ENCODE data around the gene CDC42BPA.
A peak's percentile ranks its signal among the peaks of the same experiment; 100 is the strongest.

Gene CDC42BPA

GRCh38 chr1:227315629-227316346 is 2.5 kb downstream of the CDC42BPA start:
- no peaks in the 10 kb centered on the region for H3K27me3 ChIP-seq (ENCODE audit: insufficient read depth, low read length)
- peaks cover 14% of the 10 kb centered on the region for H3K79me1 ChIP-seq (ENCODE audit: low read length)
- H3K4me2 ChIP-seq (ENCODE audit: low read length) = peak overlapping the region; percentile 48
- H3K18ac ChIP-seq (ENCODE audit: low read length) = no peak overlapping the region
- no peak overlapping the region for H3K27ac ChIP-seq (ENCODE audit: low read depth, low read length)
- no peak overlapping the region for H3K23ac ChIP-seq (ENCODE audit: low read length)
- H3K4ac ChIP-seq (ENCODE audit: low read depth, low read length) = peak overlapping the region; percentile 40
- peaks cover 11% of the 10 kb centered on the region for H3K79me2 ChIP-seq (ENCODE audit: control insufficient read depth, insufficient read depth, low read length, poor library complexity)
- H4K91ac ChIP-seq (ENCODE audit: low read depth, low read length) = no peak overlapping the region
- no peak overlapping the region for H3K4me3 ChIP-seq (ENCODE audit: low read depth, low read length)
- H4K8ac ChIP-seq (ENCODE audit: low read depth, low read length) = no peak overlapping the region
- peaks cover 0 to 3% of the 10 kb centered on the region in 2 experiments for H3K4me1 ChIP-seq (ENCODE audit: control insufficient read depth in 1 of 2, insufficient read depth in 2 of 2, low read length in 2 of 2)
- WGBS (ENCODE audit: extremely low coverage, insufficient coverage, insufficient read length) = no CpG with 5 or more reads among the region's 7 CpGs
- no peak overlapping the region for H2AFZ ChIP-seq (ENCODE audit: insufficient read depth, low read length, poor library complexity)
- no peak overlapping the region for H2AK5ac ChIP-seq (ENCODE audit: low read length)
- H2BK12ac ChIP-seq (ENCODE audit: low read length) = no peak overlapping the region
- no peak overlapping the region for H3K14ac ChIP-seq (ENCODE audit: low read length)
- no peak overlapping the region for H2BK120ac ChIP-seq (ENCODE audit: insufficient read depth, low read length, poor library complexity)
- no peaks in the 10 kb centered on the region for H3K9me3 ChIP-seq (ENCODE audit: insufficient read depth, low read depth, low read length)
- peak; percentile 6 to 46 for DNase-seq
- H3K9ac ChIP-seq (ENCODE audit: low read length) = no peak overlapping the region
- H2BK5ac ChIP-seq (ENCODE audit: low read depth, low read length, poor library complexity) = no peak overlapping the region
- no peak overlapping the region for H4K12ac ChIP-seq (ENCODE audit: low read depth, low read length)
- no peaks in the 10 kb centered on the region for H3K36me3 ChIP-seq (ENCODE audit: control insufficient read depth in 1 of 2, insufficient read depth in 2 of 2, low read length in 2 of 2)

GRCh38 chr1:227314014-227314848 is 4.1 kb downstream of the CDC42BPA start:
- Histone ChIP-seq H3K4me1 (ENCODE audit: control insufficient read depth in 1 of 2, insufficient read depth in 2 of 2, low read length in 2 of 2) (peaks cover 0 to 3% of the 10 kb centered on the region in 2 experiments), H3K4ac (ENCODE audit: low read depth, low read length) (no peak overlapping the region), H3K9me3 (ENCODE audit: insufficient read depth, low read depth, low read length) (no peaks in the 10 kb centered on the region), H4K91ac (ENCODE audit: low read depth, low read length) (no peak overlapping the region), H4K12ac (ENCODE audit: low read depth, low read length) (no peak overlapping the region), H3K27me3 (ENCODE audit: insufficient read depth, low read length) (no peaks in the 10 kb centered on the region), H3K4me2 (ENCODE audit: low read length) (no peak overlapping the region), H2BK5ac (ENCODE audit: low read depth, low read length, poor library complexity) (no peak overlapping the region), H3K4me3 (ENCODE audit: low read depth, low read length) (no peak overlapping the region), H3K36me3 (ENCODE audit: control insufficient read depth in 1 of 2, insufficient read depth in 2 of 2, low read length in 2 of 2) (no peaks in the 10 kb centered on the region), H4K8ac (ENCODE audit: low read depth, low read length) (no peak overlapping the region), H2BK120ac (ENCODE audit: insufficient read depth, low read length, poor library complexity) (no peak overlapping the region), H3K9ac (ENCODE audit: low read length) (no peak overlapping the region), H2BK12ac (ENCODE audit: low read length) (no peak overlapping the region), H2AK5ac (ENCODE audit: low read length) (no peak overlapping the region), H2AFZ (ENCODE audit: insufficient read depth, low read length, poor library complexity) (no peak overlapping the region), H3K79me2 (ENCODE audit: control insufficient read depth, insufficient read depth, low read length, poor library complexity) (peaks cover 11% of the 10 kb centered on the region), H3K14ac (ENCODE audit: low read length) (no peak overlapping the region), H3K18ac (ENCODE audit: low read length) (no peak overlapping the region), H3K23ac (ENCODE audit: low read length) (no peak overlapping the region), H3K27ac (ENCODE audit: low read depth, low read length) (no peak overlapping the region), H3K79me1 (ENCODE audit: low read length) (peaks cover 14% of the 10 kb centered on the region)
- no CpG with 5 or more reads among the region's 6 CpGs for WGBS (ENCODE audit: extremely low coverage, insufficient coverage, insufficient read length)
- DNase-seq = no peak

GRCh38 chr1:227312361-227313025 is 5.8 kb downstream of the CDC42BPA start:
- Histone ChIP-seq H3K79me1 (ENCODE audit: low read length) (peaks cover under 1% of the 10 kb centered on the region), H2BK5ac (ENCODE audit: low read depth, low read length, poor library complexity) (no peak overlapping the region), H3K27ac (ENCODE audit: low read depth, low read length) (no peak overlapping the region), H4K12ac (ENCODE audit: low read depth, low read length) (no peak overlapping the region), H3K79me2 (ENCODE audit: control insufficient read depth, insufficient read depth, low read length, poor library complexity) (peaks cover 2% of the 10 kb centered on the region), H2AK5ac (ENCODE audit: low read length) (no peak overlapping the region), H3K4me1 (ENCODE audit: control insufficient read depth in 1 of 2, insufficient read depth in 2 of 2, low read length in 2 of 2) (peaks cover 0 to 3% of the 10 kb centered on the region in 2 experiments), H3K36me3 (ENCODE audit: control insufficient read depth in 1 of 2, insufficient read depth in 2 of 2, low read length in 2 of 2) (no peaks in the 10 kb centered on the region), H4K8ac (ENCODE audit: low read depth, low read length) (no peak overlapping the region), H3K18ac (ENCODE audit: low read length) (peak overlapping the region; percentile 71), H4K91ac (ENCODE audit: low read depth, low read length) (no peak overlapping the region), H3K14ac (ENCODE audit: low read length) (no peak overlapping the region), H2BK120ac (ENCODE audit: insufficient read depth, low read length, poor library complexity) (no peak overlapping the region), H2BK12ac (ENCODE audit: low read length) (peak overlapping the region; percentile 44), H2AFZ (ENCODE audit: insufficient read depth, low read length, poor library complexity) (no peak overlapping the region), H3K4me2 (ENCODE audit: low read length) (no peak overlapping the region), H3K9me3 (ENCODE audit: insufficient read depth, low read depth, low read length) (no peaks in the 10 kb centered on the region), H3K4me3 (ENCODE audit: low read depth, low read length) (no peak overlapping the region), H3K23ac (ENCODE audit: low read length) (no peak overlapping the region), H3K27me3 (ENCODE audit: insufficient read depth, low read length) (no peaks in the 10 kb centered on the region), H3K4ac (ENCODE audit: low read depth, low read length) (peak overlapping the region; percentile 40), H3K9ac (ENCODE audit: low read length) (no peak overlapping the region)
- WGBS (ENCODE audit: extremely low coverage, insufficient coverage, insufficient read length) = no CpG with 5 or more reads among the region's 6 CpGs
- no peak for DNase-seq

- no CpG with 5 or more reads among the region's 4 CpGs for WGBS (ENCODE audit: extremely low coverage, insufficient coverage, insufficient read length)
- H3K4me3 ChIP-seq (ENCODE audit: low read depth, low read length) = no peak overlapping the region
- no peak overlapping the region for H4K12ac ChIP-seq (ENCODE audit: low read depth, low read length)
- H2BK120ac ChIP-seq (ENCODE audit: insufficient read depth, low read length, poor library complexity) = no peak overlapping the region
- H3K23ac ChIP-seq (ENCODE audit: low read length) = no peak overlapping the region
- H4K8ac ChIP-seq (ENCODE audit: low read depth, low read length) = no peak overlapping the region
- no peak overlapping the region for H3K27ac ChIP-seq (ENCODE audit: low read depth, low read length)
- no peak overlapping the region for H3K18ac ChIP-seq (ENCODE audit: low read length)
- no peak overlapping the region for H3K14ac ChIP-seq (ENCODE audit: low read length)
- H3K27me3 ChIP-seq (ENCODE audit: insufficient read depth, low read length) = no peaks in the 10 kb centered on the region
- no peaks in the 10 kb centered on the region for H3K36me3 ChIP-seq (ENCODE audit: control insufficient read depth in 1 of 2, insufficient read depth in 2 of 2, low read length in 2 of 2)
- peaks cover 2% of the 10 kb centered on the region for H3K79me2 ChIP-seq (ENCODE audit: control insufficient read depth, insufficient read depth, low read length, poor library complexity)
- no peak overlapping the region for H3K9ac ChIP-seq (ENCODE audit: low read length)
- no peak overlapping the region for H2AFZ ChIP-seq (ENCODE audit: insufficient read depth, low read length, poor library complexity)
- no peak for DNase-seq
- no peak overlapping the region for H2BK12ac ChIP-seq (ENCODE audit: low read length)
- H4K91ac ChIP-seq (ENCODE audit: low read depth, low read length) = no peak overlapping the region
- no peak overlapping the region for H3K4ac ChIP-seq (ENCODE audit: low read depth, low read length)
- no peaks in the 10 kb centered on the region for H3K9me3 ChIP-seq (ENCODE audit: insufficient read depth, low read depth, low read length)
- H3K79me1 ChIP-seq (ENCODE audit: low read length) = no peaks in the 10 kb centered on the region
- no peak overlapping the region for H2BK5ac ChIP-seq (ENCODE audit: low read depth, low read length, poor library complexity)
- H3K4me2 ChIP-seq (ENCODE audit: low read length) = no peak overlapping the region
- peaks cover 0 to 3% of the 10 kb centered on the region in 2 experiments for H3K4me1 ChIP-seq (ENCODE audit: control insufficient read depth in 1 of 2, insufficient read depth in 2 of 2, low read length in 2 of 2)
- no peak overlapping the region for H2AK5ac ChIP-seq (ENCODE audit: low read length)
Measured at GRCh38 chr1:227311389-227312001, 6.8 kb downstream of the CDC42BPA start.
